ENCODE data around the gene COLGALT1.
"Not testable (repeated sequence)": the region's sequence is repeated elsewhere in the genome, so short reads cannot be mapped to it uniquely, and the experiment has no call there.

COLGALT1 gene

DNA sequence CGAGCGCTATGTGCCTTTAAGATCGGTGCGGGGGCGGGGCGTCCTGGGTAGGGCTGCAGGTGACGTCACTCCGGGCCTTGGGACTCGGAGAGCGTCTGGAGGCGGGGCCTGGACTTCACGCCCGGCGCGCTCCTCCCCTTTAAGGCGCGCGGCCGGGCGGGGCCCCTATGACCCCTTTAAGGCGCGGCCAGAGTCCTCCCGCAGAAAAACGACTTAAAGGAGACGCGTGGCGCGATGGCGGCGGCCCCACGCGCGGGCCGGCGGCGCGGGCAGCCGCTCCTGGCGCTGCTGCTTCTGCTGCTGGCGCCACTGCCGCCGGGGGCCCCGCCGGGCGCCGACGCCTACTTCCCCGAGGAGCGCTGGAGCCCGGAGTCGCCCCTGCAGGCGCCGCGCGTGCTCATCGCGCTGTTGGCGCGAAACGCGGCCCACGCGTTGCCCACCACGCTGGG is at the start of gene COLGALT1:
TSS of gene COLGALT1 (plus strand) at position 170 of the 449 bp plus-strand sequence. CDS start at position 235, 65 bp downstream.
- peak; percentile 96 for DNase-seq

DNA sequence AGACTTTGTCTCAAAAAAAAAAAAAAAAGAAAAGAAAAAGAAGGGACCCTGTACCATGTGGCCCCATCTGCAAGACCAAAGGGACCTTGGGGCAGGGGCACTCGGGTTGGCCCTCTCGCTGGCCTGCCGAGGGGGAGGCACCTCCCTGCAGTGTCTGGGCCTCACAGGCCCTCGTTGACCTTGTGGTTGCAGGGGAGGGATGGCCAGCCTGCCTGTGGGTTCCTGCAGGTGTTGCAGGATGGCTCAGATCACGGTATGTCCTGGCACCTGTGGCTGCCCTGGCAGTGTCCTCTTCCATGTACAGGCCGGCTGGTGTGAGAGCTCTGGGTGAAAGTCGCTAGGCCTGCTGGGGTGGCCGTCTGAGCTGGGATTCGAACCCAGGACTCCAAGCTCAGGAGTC is 48.7 kb upstream of the COLGALT1 start:
- DNase-seq: no peak

DNA sequence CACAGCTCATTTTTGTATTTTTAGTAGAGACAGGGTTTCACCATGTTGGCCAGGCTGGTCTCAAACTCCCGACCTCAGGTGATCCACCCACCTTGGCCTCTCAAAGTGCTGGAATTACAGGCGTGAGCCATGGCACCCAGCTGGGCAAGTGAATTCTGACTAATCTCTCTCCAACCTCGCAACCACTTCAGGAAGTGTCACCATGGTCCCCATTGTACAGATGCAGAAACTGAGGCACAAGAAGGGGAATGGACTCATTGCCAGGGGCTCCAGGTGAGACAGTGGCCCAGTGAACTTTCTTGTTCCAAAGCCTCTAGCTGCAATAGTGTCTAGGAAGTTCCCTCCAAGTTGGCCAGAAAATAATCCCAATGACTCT is 46.9 kb upstream of the COLGALT1 start:
- DNase-seq: not testable (repeated sequence)

GRCh38 chr19:17510220-17510993 is 45.0 kb upstream of the COLGALT1 start:
- no peak for DNase-seq

DNA sequence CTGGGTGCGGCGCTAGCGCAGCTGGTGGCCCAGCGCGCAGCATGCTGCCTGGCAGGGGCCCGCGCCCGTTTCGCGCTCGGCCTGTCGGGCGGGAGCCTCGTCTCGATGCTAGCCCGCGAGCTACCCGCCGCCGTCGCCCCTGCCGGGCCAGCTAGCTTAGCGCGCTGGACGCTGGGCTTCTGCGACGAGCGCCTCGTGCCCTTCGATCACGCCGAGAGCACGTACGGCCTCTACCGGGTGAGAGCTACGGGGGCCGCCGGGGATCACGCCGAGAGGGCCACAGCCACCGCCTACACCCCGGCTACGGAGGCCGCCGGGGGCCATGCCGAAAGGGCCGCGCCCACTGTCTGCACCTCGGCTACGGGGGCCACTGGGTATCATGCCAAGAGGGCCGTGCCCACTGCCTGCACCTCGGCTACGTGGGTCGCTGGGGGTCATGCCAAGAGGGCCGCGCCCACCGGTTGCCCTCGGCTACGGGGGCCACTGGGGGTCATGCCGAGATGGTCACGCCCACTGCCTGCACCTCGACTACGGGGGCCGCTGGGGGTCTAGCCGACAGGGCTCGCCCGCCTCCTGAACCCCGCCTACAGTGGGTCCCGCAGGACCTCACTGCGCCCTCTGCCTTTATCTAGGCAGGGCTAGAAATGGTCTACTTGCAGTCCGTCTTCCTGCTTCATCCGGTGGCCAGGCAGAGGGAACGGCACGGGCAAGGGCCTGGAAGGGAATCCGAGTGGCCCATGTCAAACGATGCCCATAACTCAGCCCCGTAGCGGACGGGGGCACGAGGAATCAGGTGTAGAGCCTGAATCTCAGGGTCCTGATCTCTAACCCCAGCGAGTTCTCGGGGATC is 43.5 kb upstream of the COLGALT1 start:
- DNase-seq: peak; percentile 58

- DNase-seq: no peak
Observed at GRCh38 chr19:17512574-17512939, 42.9 kb upstream of the COLGALT1 start.

DNA sequence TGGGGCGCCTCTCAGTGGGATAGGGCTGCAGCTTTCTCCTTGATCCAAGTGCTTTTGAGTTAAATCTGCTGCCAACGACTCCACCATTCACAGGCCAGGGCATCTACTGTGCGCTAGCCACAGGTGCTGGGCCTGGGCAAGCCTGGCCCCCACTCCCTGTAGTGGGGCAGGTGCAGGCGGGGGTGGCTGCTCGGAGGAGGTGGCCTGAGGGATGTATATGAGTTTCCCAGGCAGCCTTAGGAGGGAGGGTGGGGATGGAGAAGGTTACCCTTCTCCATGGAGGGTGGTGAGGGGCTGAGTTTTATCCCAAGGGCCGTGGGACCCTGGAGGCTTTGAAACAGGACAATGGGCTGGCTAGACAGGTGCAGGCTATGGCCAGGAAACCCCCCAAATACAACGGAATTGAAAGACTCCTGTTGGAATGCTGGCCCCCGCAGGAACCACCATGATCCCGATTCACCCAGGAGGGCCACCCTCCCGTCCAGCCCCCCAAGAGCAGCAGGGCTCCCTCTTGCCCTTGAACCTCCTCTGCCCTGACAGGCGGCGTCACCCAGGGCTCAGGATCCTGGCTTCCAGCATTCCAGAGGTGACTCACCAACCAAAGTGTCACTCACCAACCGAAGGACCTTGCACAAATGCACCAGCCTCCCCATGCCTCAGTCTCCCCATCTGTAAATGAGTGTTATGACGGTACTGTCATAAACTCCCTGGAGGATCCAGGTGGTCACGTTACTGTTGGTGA is 39.9 kb upstream of the COLGALT1 start:
- DNase-seq: no peak

DNA sequence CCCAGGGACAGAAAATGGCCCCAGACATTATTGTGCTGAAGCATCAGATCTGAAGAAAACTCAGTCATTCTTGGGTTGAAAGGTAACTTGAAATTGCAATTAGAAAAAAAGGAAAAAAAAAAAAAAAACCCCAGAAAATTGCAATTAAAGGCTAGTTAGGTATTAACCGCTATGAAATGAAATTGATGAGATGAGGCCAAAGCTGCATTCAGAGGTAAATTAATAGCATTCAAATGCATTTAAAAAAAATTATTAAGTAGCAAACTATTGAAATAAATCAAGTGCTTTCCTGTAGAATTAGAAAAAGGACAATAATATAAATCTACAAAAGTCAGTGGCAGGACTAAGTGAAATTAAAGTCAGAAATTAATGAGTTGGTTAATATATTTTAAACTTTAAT is 37.6 kb upstream of the COLGALT1 start:
- DNase-seq: no peak

- DNase-seq: not testable (repeated sequence)
Observed at GRCh38 chr19:17518654-17519053, 36.8 kb upstream of the COLGALT1 start.

- no peak for DNase-seq
Observed at GRCh38 chr19:17519967-17520366, 35.5 kb upstream of the COLGALT1 start.

GRCh38 chr19:17520865-17521264 is 34.6 kb upstream of the COLGALT1 start:
- DNase-seq: no peak

GRCh38 chr19:17522988-17523872 is 32.2 kb upstream of the COLGALT1 start:
- DNase-seq: no peak

DNA sequence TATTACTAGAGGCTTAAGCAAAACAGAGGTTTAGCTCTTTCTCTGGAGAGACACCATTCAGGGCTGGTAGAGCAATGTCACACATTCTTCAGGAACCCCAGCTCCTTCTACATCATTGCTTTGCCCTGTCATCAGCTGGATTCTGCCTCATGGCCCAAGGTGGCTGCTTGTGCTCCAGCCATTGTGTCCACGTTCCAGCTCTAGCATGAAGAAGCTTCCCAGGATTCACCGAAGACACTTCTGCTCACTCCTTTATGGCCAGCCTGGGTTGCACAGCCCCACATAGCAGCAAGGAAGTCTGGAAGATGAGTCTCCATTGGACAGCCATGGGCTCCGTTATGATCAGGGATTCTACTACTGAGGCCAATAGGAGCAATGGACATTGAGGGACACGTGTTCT is 30.8 kb upstream of the COLGALT1 start:
- no peak for DNase-seq

GRCh38 chr19:17525141-17525540 is 30.3 kb upstream of the COLGALT1 start:
- DNase-seq: no peak

- no peak for DNase-seq
Observed at GRCh38 chr19:17526922-17527321, 28.5 kb upstream of the COLGALT1 start.

DNA sequence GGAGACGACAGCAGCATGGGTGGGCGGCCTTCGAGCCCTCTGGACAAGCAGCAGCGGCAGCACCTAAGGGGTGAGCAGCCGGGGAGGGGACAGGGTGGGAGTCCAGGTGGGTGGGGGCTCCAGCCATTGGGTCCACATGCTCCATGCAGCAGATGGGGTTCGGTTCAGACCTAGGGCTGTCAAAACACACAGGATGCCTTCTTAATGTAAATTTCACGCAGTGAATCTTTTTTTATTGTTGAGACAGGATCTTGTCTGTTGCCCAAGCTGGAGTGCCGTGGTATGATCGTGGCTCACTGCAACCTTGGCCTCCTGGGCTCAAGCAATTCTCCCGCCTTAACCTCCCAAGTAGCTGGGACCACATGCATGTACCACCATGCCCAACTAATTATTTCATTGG is 28.1 kb upstream of the COLGALT1 start:
- no peak for DNase-seq

GRCh38 chr19:17528610-17529009 is 26.8 kb upstream of the COLGALT1 start:
- DNase-seq: no peak

DNA sequence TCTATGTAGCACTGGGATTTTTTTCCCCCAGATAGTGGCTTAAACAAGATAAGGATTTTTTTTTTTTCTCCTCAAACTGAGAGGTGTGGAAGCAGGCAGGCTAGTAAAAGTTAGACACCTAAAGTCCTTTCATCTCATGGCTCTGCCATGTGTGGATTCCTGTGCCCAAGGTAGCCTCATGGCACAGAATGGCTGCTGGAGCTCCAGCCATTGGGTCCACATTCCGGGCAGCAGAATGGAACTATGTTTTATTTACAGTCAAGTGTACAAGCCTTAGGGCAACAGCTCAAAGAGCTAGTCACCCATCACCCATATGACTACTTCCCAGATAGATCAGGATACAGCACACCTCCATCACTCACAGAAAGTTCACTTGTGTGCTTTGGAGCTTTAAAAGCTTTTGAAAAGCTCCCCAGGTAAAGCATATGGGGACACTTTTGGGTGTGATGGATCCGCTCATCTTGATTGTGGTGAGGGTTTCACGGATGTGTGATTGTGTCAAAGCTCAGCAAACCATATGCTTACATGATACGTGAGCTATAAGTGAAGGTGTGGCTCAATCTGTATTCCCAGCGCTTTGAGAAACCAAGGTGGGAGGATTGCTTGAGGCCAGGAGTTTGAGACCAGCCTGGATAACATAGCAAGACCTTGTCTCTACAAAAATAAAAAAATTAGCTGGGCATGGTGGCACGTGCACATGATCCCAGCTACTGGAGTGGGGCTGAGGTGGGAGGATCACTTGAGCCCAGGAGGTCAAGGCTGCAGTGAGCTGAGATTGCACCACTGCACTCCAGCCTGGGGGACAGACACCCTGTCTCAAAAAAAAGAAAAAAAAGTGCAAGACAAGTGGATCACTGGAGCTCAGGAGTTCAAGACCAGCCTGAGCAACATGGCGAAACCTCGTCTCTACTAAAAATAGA is 25.9 kb upstream of the COLGALT1 start:
- no peak for DNase-seq

GRCh38 chr19:17530586-17530985 is 24.9 kb upstream of the COLGALT1 start:
- peak; percentile 49 for DNase-seq

- no peak for DNase-seq
Observed at GRCh38 chr19:17532116-17532515, 23.3 kb upstream of the COLGALT1 start.

DNA sequence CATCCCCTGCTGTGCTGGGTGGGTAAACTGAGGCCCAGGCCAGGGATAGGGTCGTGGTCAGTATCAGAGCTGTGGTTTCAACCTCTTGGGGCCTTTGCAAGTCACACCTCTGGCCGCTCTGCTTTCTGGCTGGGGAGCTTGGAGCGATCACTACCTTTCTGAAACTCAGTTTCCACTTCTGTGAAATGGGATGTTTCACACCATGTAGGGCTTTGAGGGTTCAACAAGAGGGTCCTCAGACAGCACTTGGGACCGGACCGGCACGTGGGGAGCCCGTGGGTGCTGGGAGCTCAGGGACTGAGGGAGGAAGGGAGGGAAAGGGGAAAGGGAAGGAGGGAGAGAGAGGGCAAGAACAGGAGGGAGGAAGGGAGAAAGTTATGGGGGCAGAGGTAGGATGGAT is 22.9 kb upstream of the COLGALT1 start:
- no peak for DNase-seq

All from DMS79 treated with DMSO at 0.1 percent for 48 hours (cell line).